ENCODE measurements around the gene ROR1.

DNA sequence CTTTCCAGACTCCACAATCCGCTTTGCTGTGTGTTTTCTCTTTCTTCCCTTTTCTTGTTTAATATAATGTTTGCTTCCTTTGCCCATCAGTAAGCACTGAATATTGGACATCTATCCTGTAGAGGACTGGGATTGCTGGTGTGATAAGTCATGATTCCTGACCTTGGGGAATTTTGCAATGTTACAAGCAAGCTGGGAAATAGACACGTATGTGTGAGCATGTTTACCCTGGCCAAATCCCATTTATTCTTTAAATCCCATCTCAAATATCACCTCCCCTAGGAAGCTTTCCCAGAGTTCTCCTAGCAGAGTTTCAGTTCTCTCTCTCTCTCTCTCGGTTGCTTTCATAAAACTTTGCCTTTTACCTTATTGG, 155.3 kb downstream of the ROR1 start:
- no peak for TF ChIP-seq POLR2A (IDR thresholded peaks at IDR 0.05)
- TF ChIP-seq EP300 (IDR thresholded peaks at IDR 0.05) = no peak
- TF ChIP-seq, protein P1, sequence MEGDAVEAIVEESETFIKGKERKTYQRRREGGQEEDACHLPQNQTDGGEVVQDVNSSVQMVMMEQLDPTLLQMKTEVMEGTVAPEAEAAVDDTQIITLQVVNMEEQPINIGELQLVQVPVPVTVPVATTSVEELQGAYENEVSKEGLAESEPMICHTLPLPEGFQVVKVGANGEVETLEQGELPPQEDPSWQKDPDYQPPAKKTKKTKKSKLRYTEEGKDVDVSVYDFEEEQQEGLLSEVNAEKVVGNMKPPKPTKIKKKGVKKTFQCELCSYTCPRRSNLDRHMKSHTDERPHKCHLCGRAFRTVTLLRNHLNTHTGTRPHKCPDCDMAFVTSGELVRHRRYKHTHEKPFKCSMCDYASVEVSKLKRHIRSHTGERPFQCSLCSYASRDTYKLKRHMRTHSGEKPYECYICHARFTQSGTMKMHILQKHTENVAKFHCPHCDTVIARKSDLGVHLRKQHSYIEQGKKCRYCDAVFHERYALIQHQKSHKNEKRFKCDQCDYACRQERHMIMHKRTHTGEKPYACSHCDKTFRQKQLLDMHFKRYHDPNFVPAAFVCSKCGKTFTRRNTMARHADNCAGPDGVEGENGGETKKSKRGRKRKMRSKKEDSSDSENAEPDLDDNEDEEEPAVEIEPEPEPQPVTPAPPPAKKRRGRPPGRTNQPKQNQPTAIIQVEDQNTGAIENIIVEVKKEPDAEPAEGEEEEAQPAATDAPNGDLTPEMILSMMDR (IDR thresholded peaks at IDR 0.05) = no peak
- TF ChIP-seq POLR2AphosphoS5 (IDR thresholded peaks at IDR 0.05) = no peak

Measured in suprapubic skin (tissue), 4 donors.